Hepatocyte (in vitro differentiated cells): ENCODE measurements around the gene SH3BP1.

ENCODE experiments used
- CTCF ChIP-seq: fragments of 200-600 bp; sonication (generic); IDR thresholded peaks from 2 replicates; pipeline ENCODE4 v1.5.1; 2016; ENCODE audit warnings: antibody characterized with exemption, mild to moderate bottlenecking; ENCODE audit not compliant: poor library complexity
- EZH2 ChIP-seq: fragments of 200-600 bp; sonication (generic); IDR thresholded peaks from 2 replicates; pipeline ENCODE4 v1.6.1; 2016; ENCODE audit warnings: antibody characterized with exemption, mild to moderate bottlenecking, borderline replicate concordance

GRCh38 chr22:37672920-37673455 lies 33.5 kb downstream of the SH3BP1 start:
- TF ChIP-seq CTCF (no peak), EZH2 (no peak)
